Naive thymus-derived CD4-positive, alpha-beta T cell (primary cell): ENCODE data around the gene CLIC4. TPM values are rescaled to one million over a fixed set of nuclear protein-coding genes. Genes with fewer than 3 reads are reported as not detected.

Source experiments
- ATAC-seq: fragments of 150-1000 bp; cut with Tn5 transposase; 2 replicates; pipeline ENCODE4 v1.10.0; 2021; ENCODE audit warnings: mild to moderate bottlenecking, moderate library complexity
- CTCF ChIA-PET: fragments of 350-600 bp; sonication (Branson Sonifier 250); formaldehyde crosslinking; loops from one replicate; lab custom pipeline; 2021; ENCODE audit warnings: antibody characterized with exemption; lab: Charles Lee
- POLR2A ChIA-PET: fragments of 350-600 bp; sonication (Branson Sonifier 250); formaldehyde crosslinking; loops from one replicate; lab custom pipeline; 2021; ENCODE audit warnings: antibody characterized with exemption, inconsistent platforms; lab: Charles Lee
- DNase-seq, 9 donors: peaks; one replicate each; pipeline versions ENCODE4 v3.0.0 to v3.0.0-alpha.2; 2020 to 2022; ENCODE audit warnings: mixed read lengths in 1 of 9
- H3K27ac ChIP-seq: one replicate; pipeline ENCODE4 v1.7.0; 2013; ENCODE audit warnings: mild to moderate bottlenecking, low read depth, low read length, moderate library complexity
- H3K27me3 ChIP-seq, 2 donors: one replicate each; pipeline ENCODE4 v1.7.0; 2013; ENCODE audit warnings: low read length in 2 of 2, mild to moderate bottlenecking in 2 of 2, moderate library complexity in 2 of 2; ENCODE audit not compliant: control insufficient read depth in 2 of 2, insufficient read depth in 2 of 2
- H3K36me3 ChIP-seq, 3 experiments: 1 replicate in 2 of 3; 2 replicates in 1 of 3; pipeline ENCODE4 v1.7.0; 2013; ENCODE audit warnings: low read length in 3 of 3, mild to moderate bottlenecking in 3 of 3, moderate library complexity in 1 of 3; ENCODE audit not compliant: insufficient read depth in 3 of 3, control insufficient read depth in 2 of 3
- H3K4me1 ChIP-seq, 2 donors: one replicate each; pipeline ENCODE4 v1.7.0; 2013; ENCODE audit warnings: low read length in 2 of 2, mild to moderate bottlenecking in 2 of 2, moderate library complexity in 1 of 2; ENCODE audit not compliant: control insufficient read depth in 2 of 2, insufficient read depth in 2 of 2
- H3K4me3 ChIP-seq: 2 replicates; pipeline ENCODE4 v1.7.0; 2013; ENCODE audit warnings: mild to moderate bottlenecking, low read length
- H3K9me3 ChIP-seq, 3 experiments: 1 replicate in 2 of 3; 2 replicates in 1 of 3; pipeline ENCODE4 v1.7.0; 2013; ENCODE audit warnings: low read length in 3 of 3; ENCODE audit not compliant: control insufficient read depth in 2 of 3
- H3K27ac Mint-ChIP-seq, 9 donors: one replicate each; pipeline ENCODE4 v1.8.0; 2020 to 2022; ENCODE audit warnings: mixed read lengths in 9 of 9, mild to moderate bottlenecking in 8 of 9, moderate library complexity in 5 of 9, inconsistent platforms in 2 of 9
- H3K27me3 Mint-ChIP-seq, 5 donors: one replicate each; pipeline ENCODE4 v1.8.0; 2021 to 2022; ENCODE audit warnings: mixed read lengths in 5 of 5, mild to moderate bottlenecking in 1 of 5
- H3K36me3 Mint-ChIP-seq, 5 donors: one replicate each; pipeline ENCODE4 v1.8.0; 2020 to 2022; ENCODE audit warnings: mixed read lengths in 5 of 5, mild to moderate bottlenecking in 3 of 5, inconsistent platforms in 1 of 5
- H3K4me1 Mint-ChIP-seq, 7 donors: one replicate each; pipeline ENCODE4 v1.8.0; 2020 to 2022; ENCODE audit warnings: mixed read lengths in 7 of 7, mild to moderate bottlenecking in 3 of 7, inconsistent platforms in 1 of 7
- H3K4me3 Mint-ChIP-seq, 10 donors: one replicate each; pipeline ENCODE4 v1.8.0; 2020 to 2022; ENCODE audit warnings: mild to moderate bottlenecking in 10 of 10, mixed read lengths in 10 of 10, moderate library complexity in 6 of 10, inconsistent platforms in 2 of 10
- H3K9me3 Mint-ChIP-seq, 11 donors: one replicate each; pipeline ENCODE4 v1.8.0; 2020 to 2022; ENCODE audit warnings: mixed read lengths in 11 of 11, mild to moderate bottlenecking in 4 of 11, inconsistent platforms in 1 of 11, moderate library complexity in 1 of 11
- intact Hi-C, 2 donors: fragments of 100-400 bp; cut with micrococcal nuclease; formaldehyde crosslinking; loops; one replicate each; pipeline ENCODE4 v1.15.1; 2023
- polyA plus RNA-seq, 2 donors: library from polyadenylated mRNA; unstranded; fragments of 300-500 nt; fragmentation: Illumina TruSeq; gene quantifications; one replicate each; pipeline ENCODE4 v1.2.3, GENCODE V29; 2021
- total RNA-seq, 6 experiments: library from RNA in 5 of 6; stranded (reverse) in 5 of 6; gene quantifications; 1 replicate in 5 of 6; 2 replicates in 1 of 6; pipeline ENCODE4 v1.2.3 and lab custom pipeline; 2021 to 2026

CLIC4 gene
- total and polyA plus RNA-seq, 7 experiments from 2014 or later: 0.54 to 16.8 (median 1.7) TPM

DNA sequence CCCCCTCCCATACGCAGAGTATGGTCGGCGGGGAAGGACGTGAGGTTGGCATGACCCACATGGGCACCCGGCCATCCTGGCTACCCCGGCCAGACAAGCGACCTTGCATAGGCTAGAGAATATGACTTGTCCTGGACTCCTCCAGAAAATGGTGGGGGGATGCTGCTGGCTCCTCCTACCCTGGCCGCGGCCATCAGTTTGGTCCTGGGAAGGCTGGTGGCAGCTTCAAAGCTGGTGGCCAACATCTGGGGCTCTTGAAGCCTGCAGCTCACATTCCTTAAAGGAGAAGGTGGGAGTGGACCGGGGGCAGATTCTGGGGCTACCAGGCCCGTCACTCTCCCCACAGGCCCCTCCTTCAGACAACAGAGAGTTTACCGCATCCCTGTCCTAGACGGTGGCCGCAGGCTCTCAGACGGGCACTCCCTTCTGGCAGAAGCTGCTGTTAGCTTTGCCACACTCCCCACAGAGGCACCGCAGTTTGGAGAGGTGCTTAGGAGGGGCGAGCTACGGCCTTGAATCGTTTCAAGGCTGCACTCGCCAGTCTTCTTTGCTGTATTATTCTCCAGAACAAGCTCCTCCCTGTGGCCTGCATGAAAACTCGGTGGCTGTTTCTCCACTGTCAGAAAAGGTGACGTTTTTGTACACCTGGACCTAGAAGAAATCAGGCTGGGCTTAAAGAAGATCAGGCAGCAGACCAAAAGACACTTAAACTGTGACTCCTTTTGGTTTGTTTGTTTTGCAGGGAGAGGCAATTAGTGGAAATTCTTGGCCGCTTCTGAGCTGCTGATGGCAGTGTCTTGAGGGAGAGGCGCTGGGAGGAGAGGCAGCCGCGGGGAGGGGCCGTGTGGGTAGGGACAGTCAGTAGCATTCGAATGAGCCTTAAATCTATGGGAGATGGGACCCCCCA, 116.8 kb downstream of the CLIC4 start:
- CTCF ChIA-PET: interaction anchor here (0.8 to 1.1 kb wide), 2 partner anchors 26 to 34 kb away, joined by 3 to 4 read pairs; no protein-coding TSS in a partner anchor
- peaks cover 0 to 11% (median 0%) of the 10 kb centered on the region in 7 donors for H3K4me1 Mint-ChIP-seq
- Histone ChIP-seq H3K27me3 (no peaks in the 10 kb centered on the region), H3K36me3 (no peaks in the 10 kb centered on the region), H3K4me1 (peaks cover 0 to 18% of the 10 kb centered on the region in 2 donors), H3K27ac (no peak overlapping the region), H3K9me3 (no peaks in the 10 kb centered on the region), H3K4me3 (no peak overlapping the region)
- H3K27ac Mint-ChIP-seq: no peak overlapping the region
- H3K9me3 Mint-ChIP-seq: no peaks in the 10 kb centered on the region
- peak overlapping the region in 1 of 10 donors; percentile 16 for H3K4me3 Mint-ChIP-seq
- no peaks in the 10 kb centered on the region for H3K36me3 Mint-ChIP-seq
- peaks cover 0 to 29% (median 0%) of the 10 kb centered on the region in 5 donors for H3K27me3 Mint-ChIP-seq
- no peak for ATAC-seq
- intact Hi-C loops: no loop called here
- DNase-seq: no peak
- POLR2A ChIA-PET: no interaction called here

DNA sequence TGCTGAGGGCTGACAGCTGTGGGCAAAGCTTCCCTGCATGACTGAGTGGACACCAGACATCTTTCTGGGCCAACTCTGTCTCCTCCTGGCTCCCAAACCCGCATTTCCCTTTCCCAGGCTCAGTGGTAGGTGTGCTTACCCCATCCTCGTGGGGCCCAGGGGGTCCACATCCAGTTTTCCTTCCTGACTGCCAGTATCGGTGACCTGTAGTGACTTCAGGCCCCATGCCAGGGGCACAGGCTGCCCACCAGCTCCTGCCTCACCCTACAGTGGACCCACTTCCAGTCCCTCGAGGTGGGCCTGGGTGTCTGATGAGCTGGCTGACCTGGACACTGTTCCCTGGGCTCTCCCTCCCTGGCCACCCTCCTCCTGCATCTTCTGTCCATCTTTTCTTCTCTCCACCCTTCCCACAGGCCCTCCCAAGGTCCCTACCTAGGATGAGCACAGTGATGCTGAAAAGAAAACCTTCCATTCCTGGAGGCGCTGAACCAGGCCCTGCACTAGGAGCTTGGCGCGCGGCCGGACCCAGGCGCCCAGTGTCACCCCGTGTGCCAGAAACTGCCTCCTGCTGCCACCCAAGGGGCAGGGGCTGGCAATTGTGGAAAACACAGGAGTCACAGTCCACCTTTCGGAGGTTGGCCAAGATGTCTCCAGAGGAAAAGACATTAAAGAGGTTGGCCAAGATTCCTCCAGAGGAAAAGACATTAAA, 117.7 kb downstream of the CLIC4 start:
- Mint-ChIP-seq H3K27me3 (peaks cover 0 to 27% (median 0%) of the 10 kb centered on the region in 5 donors), H3K27ac (peak overlapping the region in 1 of 9 donors; percentile 67), H3K4me3 (peak overlapping the region in 1 of 10 donors; percentile 16), H3K9me3 (no peaks in the 10 kb centered on the region), H3K4me1 (peaks cover 0 to 15% (median 0%) of the 10 kb centered on the region in 7 donors), H3K36me3 (no peaks in the 10 kb centered on the region)
- no peak for ATAC-seq
- Histone ChIP-seq H3K9me3 (no peaks in the 10 kb centered on the region), H3K27ac (no peak overlapping the region), H3K36me3 (no peaks in the 10 kb centered on the region), H3K27me3 (no peaks in the 10 kb centered on the region), H3K4me1 (peaks cover 0 to 11% of the 10 kb centered on the region in 2 donors), H3K4me3 (no peak overlapping the region)
- intact Hi-C loops: no loop called here
- CTCF ChIA-PET: interaction anchor here (0.8 to 1.2 kb wide), 2 partner anchors 15 to 33 kb away, joined by 3 to 4 read pairs; no protein-coding TSS in a partner anchor
- no peak for DNase-seq
- POLR2A ChIA-PET: no interaction called here

DNA sequence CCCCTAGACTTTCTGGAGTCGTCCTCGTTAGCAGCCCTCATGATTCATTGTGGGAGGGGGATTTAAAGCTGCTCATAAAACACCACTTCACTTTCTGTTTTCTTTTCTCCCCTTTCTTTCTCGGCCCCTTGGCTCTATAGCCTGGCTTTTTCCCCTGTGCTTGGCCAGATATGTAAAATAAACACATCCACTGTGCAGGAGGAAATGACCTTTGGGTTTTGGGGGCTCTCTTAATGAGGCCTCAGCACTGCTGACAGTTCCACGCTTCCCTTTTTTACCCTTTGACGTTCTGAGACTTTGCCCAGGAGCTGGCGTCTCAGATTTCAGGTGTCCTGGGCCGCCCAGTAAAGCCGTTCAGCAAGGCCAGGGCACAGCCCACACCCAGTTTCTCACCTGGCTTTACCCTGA, 119.1 kb downstream of the CLIC4 start:
- peak overlapping the region in 1 of 9 donors; percentile 18 for H3K27ac Mint-ChIP-seq
- peaks cover 0 to 24% (median 0%) of the 10 kb centered on the region in 7 donors for H3K4me1 Mint-ChIP-seq
- no peaks in the 10 kb centered on the region for H3K9me3 Mint-ChIP-seq
- peaks cover 0 to 21% (median 0%) of the 10 kb centered on the region in 5 donors for H3K27me3 Mint-ChIP-seq
- Histone ChIP-seq H3K9me3 (no peaks in the 10 kb centered on the region), H3K36me3 (no peaks in the 10 kb centered on the region), H3K27me3 (no peaks in the 10 kb centered on the region), H3K4me1 (no peaks in the 10 kb centered on the region), H3K27ac (no peak overlapping the region), H3K4me3 (no peak overlapping the region)
- no peaks in the 10 kb centered on the region for H3K36me3 Mint-ChIP-seq
- no peak overlapping the region for H3K4me3 Mint-ChIP-seq
- DNase-seq: peak in 1 of 9 donors; percentile 11
- no peak for ATAC-seq
- intact Hi-C loops: no loop called here
- ChIA-PET CTCF (interaction anchor here (1.2 kb wide), 1 partner anchor 16 kb away, joined by 3 read pairs; no protein-coding TSS in a partner anchor), POLR2A (no interaction called here)

DNA sequence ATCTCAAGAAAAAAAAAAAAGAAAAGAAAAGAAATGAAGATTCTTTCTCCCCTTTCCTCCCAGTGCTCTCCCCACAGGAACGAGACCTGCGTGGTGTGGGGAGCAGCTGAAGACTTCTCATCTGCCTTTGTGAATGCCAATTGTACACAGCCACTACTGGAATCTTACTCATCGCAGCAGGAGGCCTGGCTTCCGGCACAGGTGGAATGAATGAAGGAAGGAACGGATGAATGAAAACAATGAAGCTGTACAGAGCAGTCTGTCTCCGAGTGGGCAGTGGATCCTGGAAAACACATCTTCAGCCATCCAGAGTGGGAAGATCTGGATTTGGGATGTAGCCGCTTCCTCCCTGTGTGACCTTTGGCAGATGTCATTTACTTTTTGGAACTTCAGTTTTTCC, 119.9 kb downstream of the CLIC4 start:
- POLR2A ChIA-PET: no interaction called here
- CTCF ChIA-PET: no interaction called here
- no peak for ATAC-seq
- H3K36me3 ChIP-seq: no peaks in the 10 kb centered on the region
- Mint-ChIP-seq H3K27ac (no peak overlapping the region), H3K4me1 (peaks cover 0 to 24% (median 0%) of the 10 kb centered on the region in 7 donors), H3K4me3 (no peak overlapping the region), H3K9me3 (no peaks in the 10 kb centered on the region), H3K27me3 (peaks cover 0 to 23% (median 0%) of the 10 kb centered on the region in 5 donors), H3K36me3 (no peaks in the 10 kb centered on the region)
- H3K27me3 ChIP-seq: no peaks in the 10 kb centered on the region
- no peak overlapping the region for H3K27ac ChIP-seq
- H3K9me3 ChIP-seq: no peaks in the 10 kb centered on the region
- intact Hi-C loops: no loop called here
- no peaks in the 10 kb centered on the region for H3K4me1 ChIP-seq
- no peak overlapping the region for H3K4me3 ChIP-seq
- peak in 1 of 9 donors; percentile 16 for DNase-seq

DNA sequence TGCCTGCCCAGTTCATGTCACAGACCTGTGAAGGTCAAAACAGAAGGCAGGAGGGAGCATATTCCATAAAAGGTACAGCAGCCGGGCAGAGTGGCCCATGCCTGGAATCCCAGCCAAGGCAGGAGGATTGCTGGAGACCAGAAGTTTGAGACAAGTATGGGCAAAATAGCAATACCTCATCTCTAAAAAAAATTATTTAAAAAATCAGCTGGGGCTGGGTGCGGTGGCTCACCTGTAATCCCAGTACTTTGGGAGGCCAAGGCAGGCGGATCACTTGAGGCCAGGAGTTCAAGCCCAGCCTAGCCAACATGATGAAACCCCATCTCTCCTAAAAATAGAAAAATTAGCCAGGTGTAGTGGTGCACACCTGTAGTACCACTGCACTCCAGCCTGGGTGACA, 120.3 kb downstream of the CLIC4 start:
- CTCF ChIA-PET: no interaction called here
- Mint-ChIP-seq H3K36me3 (no peaks in the 10 kb centered on the region), H3K27ac (no peak overlapping the region), H3K27me3 (peaks cover 0 to 23% (median 0%) of the 10 kb centered on the region in 5 donors), H3K9me3 (no peaks in the 10 kb centered on the region), H3K4me1 (peaks cover 0 to 26% (median 3%) of the 10 kb centered on the region in 7 donors), H3K4me3 (no peak overlapping the region)
- POLR2A ChIA-PET: no interaction called here
- peak in 1 of 9 donors; percentile 8 for DNase-seq
- no peak for ATAC-seq
- H3K27ac ChIP-seq: no peak overlapping the region
- intact Hi-C loops: no loop called here
- no peaks in the 10 kb centered on the region for H3K9me3 ChIP-seq
- peaks cover 0 to 2% of the 10 kb centered on the region in 2 donors for H3K4me1 ChIP-seq
- H3K27me3 ChIP-seq: no peaks in the 10 kb centered on the region
- no peak overlapping the region for H3K4me3 ChIP-seq
- no peaks in the 10 kb centered on the region for H3K36me3 ChIP-seq

DNA sequence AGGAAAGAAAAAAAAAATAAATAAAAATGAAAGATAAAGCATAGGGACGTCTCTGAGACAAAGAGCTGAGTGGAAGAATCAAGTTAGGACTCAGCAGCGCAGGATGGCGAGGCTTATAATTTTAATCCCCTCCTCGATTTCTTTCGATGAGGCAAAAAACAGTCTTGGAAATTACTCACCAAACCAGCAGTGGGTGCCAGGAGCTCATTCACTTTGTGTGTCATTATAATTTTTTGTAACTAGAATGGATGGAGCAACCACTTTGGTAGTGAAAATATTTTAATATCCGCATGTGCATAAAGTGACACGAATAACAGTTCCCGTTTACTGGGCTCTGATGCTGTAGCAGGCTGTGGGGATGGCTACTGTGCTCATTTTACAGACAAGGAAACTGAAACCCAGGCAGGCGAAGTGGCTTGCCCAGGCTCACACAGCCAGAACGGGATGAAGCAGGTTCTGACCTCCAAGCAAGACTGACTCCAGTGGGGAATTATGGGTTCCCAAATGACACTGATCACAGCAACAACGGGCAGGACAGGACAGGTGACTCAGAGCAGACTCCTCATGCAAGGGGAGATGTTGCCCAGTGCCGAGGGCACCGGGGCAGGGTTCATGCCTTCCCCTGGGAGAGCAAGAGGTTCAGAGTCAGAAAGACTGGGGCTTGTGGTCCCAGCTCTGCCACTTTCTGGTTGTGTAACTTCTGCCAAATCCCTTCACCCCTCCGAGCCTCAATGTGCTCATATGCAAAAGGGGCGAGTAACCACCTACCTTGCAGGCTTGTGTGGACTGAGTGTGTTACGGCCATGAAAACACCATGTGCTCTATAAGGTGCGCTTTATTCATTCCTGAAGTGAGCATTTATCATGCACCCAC, 121.2 kb downstream of the CLIC4 start:
- Histone ChIP-seq H3K27ac (no peak overlapping the region), H3K9me3 (no peaks in the 10 kb centered on the region), H3K27me3 (no peaks in the 10 kb centered on the region), H3K4me1 (peaks cover 0 to 7% of the 10 kb centered on the region in 2 donors), H3K4me3 (no peak overlapping the region), H3K36me3 (no peaks in the 10 kb centered on the region)
- Mint-ChIP-seq H3K27ac (no peak overlapping the region), H3K4me1 (peaks cover 0 to 35% (median 11%) of the 10 kb centered on the region in 7 donors), H3K4me3 (no peak overlapping the region), H3K9me3 (no peaks in the 10 kb centered on the region), H3K36me3 (no peaks in the 10 kb centered on the region), H3K27me3 (peaks cover 0 to 28% (median 0%) of the 10 kb centered on the region in 5 donors)
- ChIA-PET CTCF (no interaction called here), POLR2A (no interaction called here)
- DNase-seq (peak in 1 of 9 donors; percentile 2), ATAC-seq (no peak)
- intact Hi-C loops: no loop called here
